HG02763 (cell line): ENCODE results near the gene LGR6.
"Not testable (repeated sequence)": the region's sequence is repeated elsewhere in the genome, so short reads cannot be mapped to it uniquely, and the experiment has no call there.

Experiments used
- ATAC-seq: cut with Tn5 transposase; IDR thresholded peaks from one replicate; pipeline ENCODE4 v1.9.1; 2021; ENCODE audit warnings: mild to moderate bottlenecking, moderate library complexity; ENCODE audit not compliant: unreplicated experiment

The LGR6 gene

GRCh38 chr1:202261209-202261958 is 67.8 kb downstream of the LGR6 start:
- not testable (repeated sequence) for ATAC-seq

GRCh38 chr1:202263628-202264027 is 70.0 kb downstream of the LGR6 start:
- no peak for ATAC-seq

GRCh38 chr1:202264300-202264699 is 70.7 kb downstream of the LGR6 start:
- no peak for ATAC-seq

- no peak for ATAC-seq
Measured at GRCh38 chr1:202264726-202265125, 71.1 kb downstream of the LGR6 start.

- no peak for ATAC-seq
Measured at GRCh38 chr1:202266061-202266765, 72.6 kb downstream of the LGR6 start.

GRCh38 chr1:202268032-202268431 is 74.4 kb downstream of the LGR6 start:
- ATAC-seq = no peak

- no peak for ATAC-seq
Measured at GRCh38 chr1:202268817-202269216, 75.2 kb downstream of the LGR6 start.

GRCh38 chr1:202270871-202271326 is 77.3 kb downstream of the LGR6 start:
- no peak for ATAC-seq

GRCh38 chr1:202272103-202272845 is 78.7 kb downstream of the LGR6 start:
- ATAC-seq = no peak

- no peak for ATAC-seq
Measured at GRCh38 chr1:202274611-202275010, 81.0 kb downstream of the LGR6 start.

GRCh38 chr1:202275061-202275770 is 81.6 kb downstream of the LGR6 start:
- no peak for ATAC-seq

GRCh38 chr1:202276081-202276715 is 82.6 kb downstream of the LGR6 start:
- ATAC-seq = no peak

- no peak for ATAC-seq
Measured at GRCh38 chr1:202276920-202277319, 83.3 kb downstream of the LGR6 start.

GRCh38 chr1:202278751-202279150 is 85.2 kb downstream of the LGR6 start:
- no peak for ATAC-seq

- ATAC-seq = no peak
Measured at GRCh38 chr1:202279806-202280205, 86.2 kb downstream of the LGR6 start.

GRCh38 chr1:202280595-202280994 is 87.0 kb downstream of the LGR6 start:
- ATAC-seq = no peak

GRCh38 chr1:202281316-202282024 is 87.9 kb downstream of the LGR6 start:
- no peak for ATAC-seq

GRCh38 chr1:202282025-202282371 is 88.4 kb downstream of the LGR6 start:
- ATAC-seq = no peak

GRCh38 chr1:202282596-202283283 is 89.1 kb downstream of the LGR6 start:
- ATAC-seq = no peak
